ENCODE measurements around the gene CASP2.

GRCh38 chr7:143292876-143293275 lies 4.7 kb downstream of the CASP2 start:
- no peak for TF ChIP-seq POLR2A (IDR thresholded peaks at IDR 0.05; ENCODE audit: insufficient read depth in 1 of 2, low read depth in 2 of 2, low read length in 2 of 2)
- TF ChIP-seq NFIC (IDR thresholded peaks at IDR 0.05; ENCODE audit: low read length) = no peak
- no peak for TF ChIP-seq NFYB (CRISPR knock-in tag; IDR thresholded peaks at IDR 0.05)
- TF ChIP-seq ZNF281 (CRISPR knock-in tag; IDR thresholded peaks at IDR 0.05; ENCODE audit: borderline replicate concordance) = no peak
